Trophoblast cell (in vitro differentiated cells and primary cell): Measurements from ENCODE around the gene DHRSX.

Experiments
- DNase-seq, 2 donors: peaks; one replicate each; pipeline ENCODE4 v3.0.0-alpha.2; 2016
- H2AFZ ChIP-seq: 2 replicates; pipeline ENCODE4 v1.6.1; 2013; ENCODE audit warnings: low read length, moderate library complexity, mild to moderate bottlenecking; ENCODE audit not compliant: insufficient read depth, poor library complexity
- H2AK5ac ChIP-seq: 2 replicates; pipeline ENCODE4 v1.6.1; 2013; ENCODE audit warnings: mild to moderate bottlenecking, low read length
- H2BK120ac ChIP-seq: 2 replicates; pipeline ENCODE4 v1.6.1; 2013; ENCODE audit warnings: low read length, mild to moderate bottlenecking, moderate library complexity; ENCODE audit not compliant: insufficient read depth, poor library complexity
- H2BK12ac ChIP-seq: 2 replicates; pipeline ENCODE4 v1.6.1; 2013; ENCODE audit warnings: mild to moderate bottlenecking, low read length, moderate library complexity
- H2BK5ac ChIP-seq: 2 replicates; pipeline ENCODE4 v1.6.1; 2013; ENCODE audit warnings: low read length, low read depth, moderate library complexity, mild to moderate bottlenecking; ENCODE audit not compliant: poor library complexity
- H3K14ac ChIP-seq: 2 replicates; pipeline ENCODE4 v1.6.1; 2013; ENCODE audit warnings: mild to moderate bottlenecking, low read length
- H3K18ac ChIP-seq: 2 replicates; pipeline ENCODE4 v1.6.1; 2013; ENCODE audit warnings: mild to moderate bottlenecking, low read length
- H3K23ac ChIP-seq: 2 replicates; pipeline ENCODE4 v1.6.1; 2013; ENCODE audit warnings: low read length
- H3K27ac ChIP-seq: 2 replicates; pipeline ENCODE4 v1.5.1; 2013; ENCODE audit warnings: low read depth, mild to moderate bottlenecking, inconsistent platforms, low read length, moderate library complexity
- H3K27me3 ChIP-seq: 2 replicates; pipeline ENCODE4 v1.6.1; 2013; ENCODE audit warnings: inconsistent platforms, mild to moderate bottlenecking, low read length, moderate library complexity; ENCODE audit not compliant: insufficient read depth
- H3K36me3 ChIP-seq, 2 experiments: 1 replicate in 1 of 2; 2 replicates in 1 of 2; pipeline ENCODE4 v1.6.1; 2013; ENCODE audit warnings: low read length in 2 of 2, mild to moderate bottlenecking in 2 of 2, moderate library complexity in 1 of 2; ENCODE audit not compliant: insufficient read depth in 2 of 2, control insufficient read depth in 1 of 2
- H3K4ac ChIP-seq: 2 replicates; pipeline ENCODE4 v1.6.1; 2013; ENCODE audit warnings: low read depth, mild to moderate bottlenecking, low read length, moderate library complexity
- H3K4me1 ChIP-seq, 2 experiments: 1 replicate in 1 of 2; 2 replicates in 1 of 2; pipeline ENCODE4 v1.6.1; 2013; ENCODE audit warnings: low read length in 2 of 2, mild to moderate bottlenecking in 2 of 2, moderate library complexity in 1 of 2; ENCODE audit not compliant: insufficient read depth in 2 of 2, control insufficient read depth in 1 of 2
- H3K4me2 ChIP-seq: 2 replicates; pipeline ENCODE4 v1.6.1; 2013; ENCODE audit warnings: inconsistent platforms, mild to moderate bottlenecking, low read length, moderate library complexity
- H3K4me3 ChIP-seq: 2 replicates; pipeline ENCODE4 v1.5.1; 2013; ENCODE audit warnings: mild to moderate bottlenecking, low read depth, low read length, inconsistent platforms
- H3K79me1 ChIP-seq: one replicate; pipeline ENCODE4 v1.6.1; 2013; ENCODE audit warnings: low read length
- H3K79me2 ChIP-seq: 2 replicates; pipeline ENCODE4 v1.6.1; 2013; ENCODE audit warnings: low read length, mild to moderate bottlenecking; ENCODE audit not compliant: control insufficient read depth, insufficient read depth, poor library complexity
- H3K9ac ChIP-seq: 2 replicates; pipeline ENCODE4 v1.6.1; 2013; ENCODE audit warnings: mild to moderate bottlenecking, low read length
- H3K9me3 ChIP-seq: 2 replicates; pipeline ENCODE4 v1.6.1; 2013; ENCODE audit warnings: low read depth, mild to moderate bottlenecking, control low read depth, inconsistent platforms, low read length; ENCODE audit not compliant: insufficient read depth
- H4K12ac ChIP-seq: 2 replicates; pipeline ENCODE4 v1.6.1; 2013; ENCODE audit warnings: low read depth, mild to moderate bottlenecking, low read length, moderate library complexity
- H4K8ac ChIP-seq: 2 replicates; pipeline ENCODE4 v1.6.1; 2013; ENCODE audit warnings: low read depth, mild to moderate bottlenecking, low read length, moderate library complexity
- H4K91ac ChIP-seq: one replicate; pipeline ENCODE4 v1.6.1; 2013; ENCODE audit warnings: low read depth, mild to moderate bottlenecking, low read length, moderate library complexity
- WGBS: extraction: QIAGEN DNeasy Blood & Tissue Kit; methylation state at CpG from one replicate; pipeline ENCODE4 v1.1.7; 2013; ENCODE audit warnings: missing lambda C conversion rate; ENCODE audit not compliant: insufficient read length, insufficient coverage; ENCODE audit errors: extremely low coverage; 5-methylcytosine and 5-hydroxymethylcytosine counted together

Gene DHRSX

DNA sequence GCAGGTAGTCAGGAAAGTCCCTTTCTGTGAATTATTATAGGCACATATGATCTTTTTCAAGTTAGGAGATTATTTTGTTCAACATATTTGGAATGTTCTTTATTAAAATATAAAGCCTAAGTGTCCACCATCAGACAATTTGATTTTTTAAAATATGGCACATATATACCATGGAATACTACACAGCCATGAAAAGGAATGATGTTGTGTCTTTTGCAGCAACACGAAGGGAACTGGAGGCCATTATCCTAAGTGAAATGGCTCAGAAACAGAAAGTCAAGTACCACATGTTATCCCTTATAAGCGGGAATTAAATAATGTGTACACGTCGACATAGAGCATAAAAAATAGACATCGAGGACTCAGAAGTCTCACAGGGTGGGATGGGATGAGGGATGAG is 73.0 kb downstream of the DHRSX start:
- Histone ChIP-seq H3K27me3 (no peaks in the 10 kb centered on the region), H3K18ac (no peak overlapping the region), H2AK5ac (no peak overlapping the region), H4K91ac (no peak overlapping the region), H4K8ac (no peak overlapping the region), H3K9me3 (peaks cover 3% of the 10 kb centered on the region), H2BK12ac (no peak overlapping the region), H3K79me2 (no peaks in the 10 kb centered on the region), H3K14ac (no peak overlapping the region), H2BK120ac (no peak overlapping the region), H3K23ac (no peak overlapping the region), H3K79me1 (no peaks in the 10 kb centered on the region), H3K4me3 (no peak overlapping the region), H4K12ac (no peak overlapping the region), H3K4me2 (no peak overlapping the region), H3K27ac (no peak overlapping the region), H2BK5ac (no peak overlapping the region), H3K36me3 (peaks cover 0 to 6% of the 10 kb centered on the region in 2 experiments), H3K4ac (no peak overlapping the region), H3K9ac (no peak overlapping the region), H2AFZ (no peak overlapping the region), H3K4me1 (no peaks in the 10 kb centered on the region)
- no peak for DNase-seq
- WGBS: no CpG with 5 or more reads among the region's 5 CpGs

DNA sequence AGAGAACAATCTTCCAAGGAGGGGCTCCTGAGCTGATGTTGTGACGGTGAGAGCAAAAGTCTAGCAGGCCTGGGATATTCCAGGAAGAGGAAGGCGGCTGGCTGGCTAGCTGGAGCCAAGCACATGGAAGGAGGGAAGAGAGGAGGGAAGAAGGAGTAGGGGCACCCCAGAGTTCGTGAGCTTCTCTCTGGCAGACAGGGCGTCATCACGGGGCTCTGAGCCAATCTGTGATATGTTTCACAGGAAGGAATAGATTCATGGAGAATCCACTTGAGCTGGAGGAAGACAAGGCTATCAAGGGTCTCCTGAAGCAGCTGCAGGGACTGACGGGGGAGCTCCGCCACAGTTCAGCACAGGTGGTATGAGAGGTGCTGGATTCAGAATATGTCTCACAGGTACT is 73.6 kb downstream of the DHRSX start:
- Histone ChIP-seq H3K4me2 (no peak overlapping the region), H2BK5ac (no peak overlapping the region), H3K23ac (no peak overlapping the region), H4K91ac (no peak overlapping the region), H3K79me1 (no peaks in the 10 kb centered on the region), H3K4ac (no peak overlapping the region), H2BK120ac (no peak overlapping the region), H2AFZ (no peak overlapping the region), H4K12ac (no peak overlapping the region), H2BK12ac (no peak overlapping the region), H3K14ac (no peak overlapping the region), H3K27ac (no peak overlapping the region), H2AK5ac (no peak overlapping the region), H3K36me3 (peaks cover 0 to 7% of the 10 kb centered on the region in 2 experiments), H3K4me1 (no peaks in the 10 kb centered on the region), H3K4me3 (no peak overlapping the region), H3K27me3 (no peaks in the 10 kb centered on the region), H3K9ac (no peak overlapping the region), H3K79me2 (no peaks in the 10 kb centered on the region), H3K18ac (no peak overlapping the region), H3K9me3 (peaks cover 3% of the 10 kb centered on the region), H4K8ac (no peak overlapping the region)
- DNase-seq: no peak
- no CpG with 5 or more reads among the region's 7 CpGs for WGBS

- H2AFZ ChIP-seq: no peak overlapping the region
- no peak overlapping the region for H3K18ac ChIP-seq
- H3K4me3 ChIP-seq: no peak overlapping the region
- H3K4me1 ChIP-seq: no peaks in the 10 kb centered on the region
- no peaks in the 10 kb centered on the region for H3K79me2 ChIP-seq
- no peak overlapping the region for H4K12ac ChIP-seq
- no peak overlapping the region for H3K4ac ChIP-seq
- no peak overlapping the region for H3K23ac ChIP-seq
- no peak for DNase-seq
- peaks cover 3% of the 10 kb centered on the region for H3K9me3 ChIP-seq
- H3K9ac ChIP-seq: no peak overlapping the region
- H3K79me1 ChIP-seq: no peaks in the 10 kb centered on the region
- H3K36me3 ChIP-seq: peaks cover 0 to 7% of the 10 kb centered on the region in 2 experiments
- H4K8ac ChIP-seq: no peak overlapping the region
- H3K4me2 ChIP-seq: no peak overlapping the region
- no peak overlapping the region for H2AK5ac ChIP-seq
- H2BK12ac ChIP-seq: no peak overlapping the region
- no peak overlapping the region for H2BK5ac ChIP-seq
- H3K27me3 ChIP-seq: no peaks in the 10 kb centered on the region
- H3K27ac ChIP-seq: no peak overlapping the region
- H3K14ac ChIP-seq: no peak overlapping the region
- H2BK120ac ChIP-seq: no peak overlapping the region
- H4K91ac ChIP-seq: no peak overlapping the region
Observed at GRCh38 chrX:2426289-2426882, 74.4 kb downstream of the DHRSX start.

- H3K27me3 ChIP-seq: no peaks in the 10 kb centered on the region
- no peak overlapping the region for H3K27ac ChIP-seq
- peaks cover 0 to 7% of the 10 kb centered on the region in 2 experiments for H3K36me3 ChIP-seq
- no CpG with 5 or more reads among the region's 13 CpGs for WGBS
- H3K79me1 ChIP-seq: no peaks in the 10 kb centered on the region
- H3K4me3 ChIP-seq: no peak overlapping the region
- H2AFZ ChIP-seq: no peak overlapping the region
- no peak overlapping the region for H3K18ac ChIP-seq
- H4K12ac ChIP-seq: no peak overlapping the region
- no peak overlapping the region for H2BK120ac ChIP-seq
- H3K14ac ChIP-seq: no peak overlapping the region
- no peak overlapping the region for H3K9ac ChIP-seq
- H4K91ac ChIP-seq: no peak overlapping the region
- H3K4me1 ChIP-seq: no peaks in the 10 kb centered on the region
- no peak overlapping the region for H4K8ac ChIP-seq
- no peak overlapping the region for H2BK12ac ChIP-seq
- H3K23ac ChIP-seq: no peak overlapping the region
- H3K9me3 ChIP-seq: peaks cover 3% of the 10 kb centered on the region
- H3K79me2 ChIP-seq: no peaks in the 10 kb centered on the region
- DNase-seq: no peak
- no peak overlapping the region for H3K4me2 ChIP-seq
- no peak overlapping the region for H2AK5ac ChIP-seq
- no peak overlapping the region for H2BK5ac ChIP-seq
- H3K4ac ChIP-seq: no peak overlapping the region
Observed at GRCh38 chrX:2425286-2426071, 75.3 kb downstream of the DHRSX start.
